Panc1 (cell line): Measurements from ENCODE around the gene PKNOX2. TPM values are rescaled to one million over a fixed set of nuclear protein-coding genes. Genes with fewer than 3 reads are reported as not detected.

ENCODE experiments used
- ATAC-seq: fragments of 200-7000 bp; cut with Tn5 transposase; 2 replicates; pipeline ENCODE4 v1.9.1; 2020; ENCODE audit warnings: mild to moderate bottlenecking, moderate library complexity
- BruUV-seq: library from RNA; stranded (reverse); fragments of 400-500 nt; replicated peaks from 2 replicates; lab custom pipeline; 2021; lab: Mats Ljungman, UMichigan
- CTCF ChIA-PET: fragments of 300-600 bp; sonication (Branson Sonifier 250); formaldehyde crosslinking; loops from one replicate; lab custom pipeline; 2022; ENCODE audit warnings: antibody characterized with exemption; lab: Charles Lee
- POLR2A ChIA-PET: fragments of 300-600 bp; sonication (Branson Sonifier 250); formaldehyde crosslinking; loops from one replicate; lab custom pipeline; 2022; ENCODE audit warnings: antibody characterized with exemption; lab: Charles Lee
- DNase-seq: peaks from one replicate; pipeline ENCODE4 v3.0.0-alpha.2; 2010; ENCODE audit warnings: low read depth, low spot score
- H3K27ac ChIP-seq: 2 replicates; pipeline ENCODE4 v1.5.1; 2011; ENCODE audit warnings: mild to moderate bottlenecking, low read length, inconsistent platforms
- H3K27me3 ChIP-seq: fragments of 200-500 bp; sonication (Bioruptor generic); 2 replicates; pipeline ENCODE4 v1.6.0; 2014; ENCODE audit warnings: low read length, inconsistent platforms; ENCODE audit not compliant: control insufficient read depth, insufficient read depth
- H3K36me3 ChIP-seq: fragments of 200-500 bp; sonication (Bioruptor generic); 2 replicates; pipeline ENCODE4 v1.5.1; 2014; ENCODE audit warnings: inconsistent platforms, mild to moderate bottlenecking, low read length, moderate library complexity; ENCODE audit not compliant: control insufficient read depth, insufficient read depth
- H3K4me1 ChIP-seq: 2 replicates; pipeline ENCODE4 v1.5.1; 2011; ENCODE audit warnings: inconsistent platforms, mild to moderate bottlenecking, low read length, moderate library complexity; ENCODE audit not compliant: control insufficient read depth, insufficient read depth
- H3K4me3 ChIP-seq, 2 experiments: 2 replicates each; pipeline ENCODE4 v1.5.1; 2011 to 2012; ENCODE audit warnings: low read depth in 2 of 2, low read length in 2 of 2, mild to moderate bottlenecking in 2 of 2, inconsistent platforms in 1 of 2, moderate library complexity in 1 of 2
- H3K9me3 ChIP-seq: fragments of 200-500 bp; sonication (Bioruptor generic); 2 replicates; pipeline ENCODE4 v1.5.1; 2014; ENCODE audit warnings: low read depth, mild to moderate bottlenecking, inconsistent platforms, low read length, moderate library complexity; ENCODE audit not compliant: control insufficient read depth, insufficient read depth
- CTCF ChIP-seq: fragments of 450-650 bp; IDR thresholded peaks from 2 replicates; pipeline ENCODE4 v1.5.1; 2017; ENCODE audit warnings: mild to moderate bottlenecking
- POLR2AphosphoS5 ChIP-seq: IDR thresholded peaks from 2 replicates; pipeline ENCODE4 v1.6.1; 2012; ENCODE audit warnings: mild to moderate bottlenecking, low read depth, low read length, moderate library complexity
- SIN3A ChIP-seq: IDR thresholded peaks from 2 replicates; pipeline ENCODE4 v1.6.1; 2012; ENCODE audit warnings: low read depth, mild to moderate bottlenecking, low read length, moderate library complexity, borderline replicate concordance; ENCODE audit not compliant: insufficient read depth
- TCF7L2 ChIP-seq: IDR thresholded peaks from 2 replicates; pipeline ENCODE4 v1.6.1; 2011; ENCODE audit warnings: mild to moderate bottlenecking, low read depth, low read length, inconsistent platforms
- in situ Hi-C: cut with HindIII; loops from 2 replicates; pipeline ENCODE4 v1.10.0; 2016; ENCODE audit warnings: low sequenced_read_pairs, low pct_unique_long_range_greater_than_20kb
- intact Hi-C: fragments of 100-400 bp; cut with micrococcal nuclease; formaldehyde crosslinking; loops from one replicate; pipeline ENCODE4 v1.10.0; 2022; ENCODE audit not compliant: unreplicated experiment
- total RNA-seq: library from RNA; stranded (reverse); gene quantifications from one replicate; pipeline ENCODE4 v1.2.1, GENCODE V29; 2021; ENCODE audit not compliant: unreplicated experiment
- TF ChIP-seq, protein P1 (sequence below), 2 experiments: IDR thresholded peaks; 2 replicates each; pipeline ENCODE4 v1.6.1; 2011 to 2012; ENCODE audit warnings: low read depth in 2 of 2, control low read depth in 1 of 2, low read length in 1 of 2, mild to moderate bottlenecking in 1 of 2, moderate library complexity in 1 of 2; ENCODE audit not compliant: insufficient read depth in 1 of 2

Gene PKNOX2
- total RNA-seq, 1 experiment from 2014 or later: not detected

GRCh38 chr11:125322289-125322688, 157.7 kb downstream of the PKNOX2 start:
- Histone ChIP-seq H3K36me3 (no peaks in the 10 kb centered on the region), H3K4me3 (no peak overlapping the region), H3K4me1 (no peaks in the 10 kb centered on the region), H3K27ac (no peak overlapping the region), H3K27me3 (peaks cover 16% of the 10 kb centered on the region), H3K9me3 (no peaks in the 10 kb centered on the region)
- intact Hi-C loops: no loop called here
- ChIA-PET CTCF (no interaction called here), POLR2A (no interaction called here)
- in situ Hi-C loops: no loop called here
- TF ChIP-seq SIN3A: no peak
- DNase-seq: no peak
- BruUV-seq: no TSS peak
- no peak for ATAC-seq

- POLR2A ChIA-PET: no interaction called here
Measured at GRCh38 chr11:125325196-125325595, 160.6 kb downstream of the PKNOX2 start.

More at GRCh38 chr11:125325196-125325595, 160.6 kb downstream of the PKNOX2 start:
- TF ChIP-seq CTCF (no peak), SIN3A (no peak), TCF7L2 (no peak), POLR2AphosphoS5 (no peak)
- TF ChIP-seq, protein P1, sequence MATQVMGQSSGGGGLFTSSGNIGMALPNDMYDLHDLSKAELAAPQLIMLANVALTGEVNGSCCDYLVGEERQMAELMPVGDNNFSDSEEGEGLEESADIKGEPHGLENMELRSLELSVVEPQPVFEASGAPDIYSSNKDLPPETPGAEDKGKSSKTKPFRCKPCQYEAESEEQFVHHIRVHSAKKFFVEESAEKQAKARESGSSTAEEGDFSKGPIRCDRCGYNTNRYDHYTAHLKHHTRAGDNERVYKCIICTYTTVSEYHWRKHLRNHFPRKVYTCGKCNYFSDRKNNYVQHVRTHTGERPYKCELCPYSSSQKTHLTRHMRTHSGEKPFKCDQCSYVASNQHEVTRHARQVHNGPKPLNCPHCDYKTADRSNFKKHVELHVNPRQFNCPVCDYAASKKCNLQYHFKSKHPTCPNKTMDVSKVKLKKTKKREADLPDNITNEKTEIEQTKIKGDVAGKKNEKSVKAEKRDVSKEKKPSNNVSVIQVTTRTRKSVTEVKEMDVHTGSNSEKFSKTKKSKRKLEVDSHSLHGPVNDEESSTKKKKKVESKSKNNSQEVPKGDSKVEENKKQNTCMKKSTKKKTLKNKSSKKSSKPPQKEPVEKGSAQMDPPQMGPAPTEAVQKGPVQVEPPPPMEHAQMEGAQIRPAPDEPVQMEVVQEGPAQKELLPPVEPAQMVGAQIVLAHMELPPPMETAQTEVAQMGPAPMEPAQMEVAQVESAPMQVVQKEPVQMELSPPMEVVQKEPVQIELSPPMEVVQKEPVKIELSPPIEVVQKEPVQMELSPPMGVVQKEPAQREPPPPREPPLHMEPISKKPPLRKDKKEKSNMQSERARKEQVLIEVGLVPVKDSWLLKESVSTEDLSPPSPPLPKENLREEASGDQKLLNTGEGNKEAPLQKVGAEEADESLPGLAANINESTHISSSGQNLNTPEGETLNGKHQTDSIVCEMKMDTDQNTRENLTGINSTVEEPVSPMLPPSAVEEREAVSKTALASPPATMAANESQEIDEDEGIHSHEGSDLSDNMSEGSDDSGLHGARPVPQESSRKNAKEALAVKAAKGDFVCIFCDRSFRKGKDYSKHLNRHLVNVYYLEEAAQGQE (IDR thresholded peaks at IDR 0.05; ENCODE audit: insufficient read depth in 1 of 2, low read depth in 2 of 2, low read length in 1 of 2): no peak
- no peak for ATAC-seq
- intact Hi-C loops (no loop called here), in situ Hi-C loops (no loop called here)
- no TSS peak for BruUV-seq
- DNase-seq: no peak
- Histone ChIP-seq H3K4me1 (no peaks in the 10 kb centered on the region), H3K27me3 (peaks cover 21% of the 10 kb centered on the region), H3K36me3 (no peaks in the 10 kb centered on the region), H3K27ac (no peak overlapping the region), H3K9me3 (no peaks in the 10 kb centered on the region), H3K4me3 (no peak overlapping the region)
- CTCF ChIA-PET: no interaction called here
